OCI-M1 (cell line): ENCODE data around the gene EYS.
"Not testable (repeated sequence)": the region's sequence is repeated elsewhere in the genome, so short reads cannot be mapped to it uniquely, and the experiment has no call there.

Source experiments
- DNase-seq: peaks from one replicate; lab custom pipeline; 2025; lab: John Stamatoyannopoulos, UW

The EYS gene

GRCh38 chr6:63963769-63964315 lies 1743.2 kb downstream of the EYS start:
- DNase-seq, result peak; percentile 20

DNA sequence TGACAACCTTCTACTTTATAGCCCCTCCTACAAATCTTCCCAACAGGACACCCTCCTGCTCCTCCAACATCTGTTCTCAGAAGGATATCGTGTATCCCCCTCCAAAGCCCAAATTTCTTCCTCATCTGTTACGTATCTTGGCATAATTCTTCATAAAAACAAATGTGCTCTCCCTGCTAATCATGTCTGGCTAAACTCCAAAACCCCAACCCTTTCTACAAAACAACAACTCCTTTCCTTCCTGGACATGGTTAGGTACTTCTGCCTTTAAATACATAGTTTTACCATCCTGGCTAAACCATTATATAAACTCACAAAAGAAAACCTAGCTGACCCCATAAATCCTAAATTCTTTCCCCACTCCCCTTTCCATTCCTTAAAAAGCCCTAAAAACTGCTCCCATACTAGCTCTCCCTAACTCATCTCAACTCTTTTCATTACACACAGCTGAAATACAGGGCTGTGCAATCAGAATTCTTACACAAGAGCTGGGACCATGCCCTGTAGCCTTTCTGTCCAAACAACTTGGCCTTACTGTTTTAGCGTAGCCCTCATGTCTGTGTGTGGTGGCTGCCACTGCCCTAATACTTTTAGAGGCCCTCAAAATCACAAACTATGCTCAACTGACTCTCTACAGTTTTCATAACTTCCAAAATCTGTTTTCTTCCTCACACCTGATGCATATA lies 1753.5 kb downstream of the EYS start:
- not testable (repeated sequence) for DNase-seq

GRCh38 chr6:63947792-63948529 lies 1759.1 kb downstream of the EYS start:
- no peak for DNase-seq

- DNase-seq, result no peak
Measured at GRCh38 chr6:63945987-63946386, 1761.0 kb downstream of the EYS start.

GRCh38 chr6:63943826-63944225 lies 1763.2 kb downstream of the EYS start:
- DNase-seq, result no peak

DNA sequence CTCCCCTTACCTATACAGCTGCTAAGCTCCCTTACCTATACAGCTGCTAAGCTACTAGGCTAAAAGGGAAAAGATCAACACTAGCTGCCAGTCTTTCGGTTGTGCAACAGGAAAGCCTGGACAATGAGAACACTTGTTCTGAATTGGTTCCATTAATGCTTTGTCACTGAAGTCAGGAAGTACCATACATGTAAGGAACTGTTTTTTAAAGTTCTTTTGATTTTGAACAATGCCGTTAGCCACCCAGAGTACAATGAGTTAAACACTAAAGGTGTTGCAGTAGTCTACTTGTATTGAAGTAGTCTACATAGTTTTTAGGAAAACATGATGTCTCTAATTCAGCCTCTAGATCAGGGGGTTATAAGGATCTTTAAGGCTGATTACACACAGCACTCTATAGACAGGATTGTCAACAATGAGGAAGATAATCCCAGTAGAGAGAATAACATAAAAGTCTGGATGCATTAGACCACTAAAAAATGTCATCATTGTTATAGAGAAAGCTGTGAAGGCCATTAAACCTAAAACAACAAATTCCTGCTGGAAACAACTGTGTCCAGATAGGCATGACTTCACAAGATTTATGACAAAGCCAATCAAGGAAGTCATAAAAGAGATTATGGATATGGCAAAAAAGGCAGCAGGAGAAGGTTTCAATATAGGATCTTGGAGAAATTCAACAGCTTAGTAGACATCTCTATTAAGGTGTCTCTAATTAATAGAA lies 1765.1 kb downstream of the EYS start:
- DNase-seq, result no peak

DNA sequence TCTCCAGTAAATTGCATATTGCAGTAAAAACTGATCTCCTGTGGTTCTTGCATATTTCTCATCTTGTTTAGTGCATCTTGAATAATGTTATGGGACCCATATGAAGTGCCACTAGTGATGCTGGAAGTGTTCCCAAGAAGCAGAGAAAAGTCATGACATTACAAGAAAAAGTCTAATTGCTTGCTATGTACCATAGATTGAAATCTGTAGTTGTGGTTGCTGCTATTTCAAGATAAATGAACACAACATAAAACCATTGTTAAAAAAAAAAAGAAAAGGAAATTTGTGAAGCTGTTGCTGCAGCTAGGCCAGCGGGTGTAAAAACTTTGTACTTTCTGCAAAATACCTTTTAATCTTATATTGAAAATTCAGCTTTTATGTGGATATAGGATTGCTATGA lies 1767.0 kb downstream of the EYS start:
- DNase-seq, result peak; percentile 68

DNA sequence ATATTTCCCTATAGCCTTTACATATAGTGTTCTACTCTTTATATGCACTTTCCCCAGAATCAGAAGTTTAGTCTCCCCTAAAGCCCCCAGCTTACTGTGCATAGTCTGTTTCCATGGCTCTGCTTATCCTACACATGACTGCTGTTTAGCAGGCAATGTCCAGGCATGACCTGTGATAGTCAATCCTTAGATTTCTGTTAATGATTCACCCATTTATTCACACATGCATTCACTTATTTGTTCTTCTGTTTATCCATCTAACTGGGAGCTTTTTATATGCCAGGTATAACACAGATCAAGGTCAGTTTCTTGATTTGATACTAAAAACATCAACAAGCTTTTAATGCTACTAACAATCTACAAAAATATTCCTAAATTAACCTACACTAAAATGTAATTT lies 1770.6 kb downstream of the EYS start:
- DNase-seq, result no peak

GRCh38 chr6:63935732-63936131 lies 1771.3 kb downstream of the EYS start:
- DNase-seq, result no peak

DNA sequence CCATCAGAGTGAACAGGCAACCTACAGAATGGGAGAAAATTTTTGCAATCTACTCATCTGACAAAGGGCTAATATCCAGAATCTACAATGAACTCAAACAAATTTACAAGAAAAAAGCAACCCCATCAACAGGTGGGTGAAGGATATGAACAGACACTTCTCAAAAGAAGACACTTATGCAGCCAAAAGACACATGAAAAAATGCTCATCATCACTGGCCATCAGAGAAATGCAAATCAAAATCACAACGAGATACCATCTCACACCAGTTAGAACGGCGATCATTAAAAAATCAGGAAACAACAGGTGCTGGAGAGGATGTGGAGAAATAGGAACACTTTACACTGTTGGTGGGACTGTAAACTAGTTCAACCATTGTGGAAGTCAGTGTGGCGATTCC lies 1773.1 kb downstream of the EYS start:
- DNase-seq, result not testable (repeated sequence)

DNA sequence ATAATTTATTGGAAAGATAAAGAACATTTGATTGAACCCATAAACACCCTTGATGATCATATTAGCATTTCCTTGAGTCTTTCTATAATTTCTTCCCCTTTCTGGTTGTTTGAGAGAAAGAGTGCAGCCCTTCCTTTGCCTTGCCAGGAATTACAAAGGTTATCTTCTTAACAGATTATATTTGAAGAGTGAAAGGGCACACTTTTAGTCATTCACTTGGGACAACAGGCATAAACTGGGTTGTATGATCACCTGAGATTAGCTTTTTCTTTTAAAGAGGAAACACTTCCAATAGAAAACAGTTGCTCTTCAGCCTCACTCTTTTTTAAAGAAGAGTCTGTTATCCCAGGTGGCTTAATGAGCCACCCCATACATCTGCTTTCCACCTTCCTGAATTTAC lies 1776.2 kb downstream of the EYS start:
- DNase-seq, result no peak

GRCh38 chr6:63929111-63929510 lies 1777.9 kb downstream of the EYS start:
- DNase-seq, result no peak

GRCh38 chr6:63928613-63929012 lies 1778.4 kb downstream of the EYS start:
- DNase-seq, result no peak

- DNase-seq, result no peak
Measured at GRCh38 chr6:63926950-63927927, 1779.8 kb downstream of the EYS start.

DNA sequence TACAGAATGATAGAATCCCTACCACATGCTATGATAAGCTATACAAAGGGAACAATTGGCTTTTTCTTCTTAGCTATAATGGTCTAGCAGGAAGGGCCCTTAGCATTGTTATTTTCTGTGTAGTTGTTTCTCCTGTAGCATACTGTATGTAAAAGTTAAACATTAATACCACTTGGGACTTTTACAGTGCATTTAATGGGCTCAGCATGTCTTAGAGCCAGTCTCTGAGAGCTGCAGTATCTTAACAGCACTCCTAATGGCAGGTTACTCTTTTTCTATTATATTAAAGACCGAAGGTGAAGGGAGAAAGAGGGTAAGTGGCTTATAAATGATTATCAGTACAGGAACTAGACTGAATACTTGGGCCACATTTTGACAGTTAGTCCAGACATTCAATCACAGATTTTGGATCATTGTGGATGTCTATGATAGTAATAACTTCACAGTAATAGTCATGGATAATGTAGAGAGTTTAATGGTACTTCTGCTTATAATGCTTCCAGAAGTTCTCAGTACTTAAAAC lies 1780.7 kb downstream of the EYS start:
- DNase-seq, result no peak

DNA sequence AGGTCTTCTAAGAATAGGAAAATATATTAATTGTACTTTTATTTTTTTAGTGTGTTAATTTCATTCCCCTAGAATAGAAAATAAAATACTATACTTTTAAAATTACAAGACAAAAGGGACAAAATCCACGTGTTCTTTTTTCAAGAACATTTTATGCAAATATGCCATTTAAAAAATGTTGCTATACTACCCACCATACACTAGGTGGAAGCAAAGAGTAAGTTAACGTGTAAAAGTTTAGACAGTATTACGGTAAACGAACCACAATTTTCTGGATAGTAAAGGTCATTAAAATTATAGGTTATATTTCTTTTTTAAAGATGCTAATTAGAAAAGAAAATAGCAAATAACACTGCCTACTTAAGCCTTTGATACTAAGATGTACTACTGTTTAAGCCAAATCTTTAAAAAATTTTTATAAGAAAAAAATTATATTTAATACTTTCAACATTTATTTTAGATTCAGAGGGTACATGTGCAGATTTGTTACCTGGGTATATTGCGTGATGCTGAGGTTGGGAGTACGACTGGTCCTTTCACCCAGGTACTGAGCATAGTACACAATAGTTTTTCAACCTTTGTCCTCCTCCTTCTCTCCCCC lies 1783.8 kb downstream of the EYS start:
- DNase-seq, result peak; percentile 73

DNA sequence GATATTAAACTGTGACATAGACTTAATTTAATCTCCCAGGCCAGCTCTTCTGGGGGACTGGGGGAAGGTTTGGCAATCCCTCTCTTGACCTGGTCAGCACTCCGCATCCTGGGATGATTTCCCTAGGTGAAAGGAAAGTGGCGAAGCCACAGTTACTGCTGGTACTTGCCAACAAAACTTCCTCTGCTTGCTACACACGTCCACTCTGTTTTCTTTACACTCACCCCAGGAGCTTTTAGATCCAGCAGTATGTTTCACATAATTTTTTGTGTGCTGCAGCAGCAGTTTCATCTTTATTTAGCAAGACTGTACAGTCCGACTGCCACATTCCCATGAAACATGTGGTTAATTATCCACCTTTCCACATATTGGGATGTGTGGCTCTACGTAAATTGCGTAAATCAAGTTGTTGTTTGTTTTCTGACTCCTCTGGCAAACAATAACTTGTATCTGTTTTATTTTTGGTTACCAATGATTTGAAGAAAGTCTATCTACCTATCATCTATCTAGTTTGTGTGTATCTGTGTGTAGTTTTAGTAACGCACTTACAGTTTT lies 1787.4 kb downstream of the EYS start:
- no peak for DNase-seq

DNA sequence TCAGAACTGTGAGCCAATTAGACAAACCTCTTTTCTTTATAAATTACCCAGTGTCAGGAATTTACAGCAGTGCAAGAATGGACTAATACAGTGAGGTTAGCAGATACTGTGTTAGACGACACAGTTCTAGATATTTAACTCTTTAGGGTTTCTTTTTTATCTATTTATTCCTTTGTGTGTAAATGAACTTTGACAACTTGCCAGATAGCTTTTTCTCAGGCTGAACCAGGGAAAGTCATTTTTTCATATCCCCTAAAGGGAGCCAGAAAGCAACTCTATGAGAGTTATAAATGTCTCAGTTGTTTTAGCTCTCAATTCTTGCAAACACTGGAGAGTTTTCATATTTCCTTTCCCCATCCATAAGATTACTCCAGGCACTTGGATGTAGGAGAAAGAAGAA lies 1794.1 kb downstream of the EYS start:
- no peak for DNase-seq

DNA sequence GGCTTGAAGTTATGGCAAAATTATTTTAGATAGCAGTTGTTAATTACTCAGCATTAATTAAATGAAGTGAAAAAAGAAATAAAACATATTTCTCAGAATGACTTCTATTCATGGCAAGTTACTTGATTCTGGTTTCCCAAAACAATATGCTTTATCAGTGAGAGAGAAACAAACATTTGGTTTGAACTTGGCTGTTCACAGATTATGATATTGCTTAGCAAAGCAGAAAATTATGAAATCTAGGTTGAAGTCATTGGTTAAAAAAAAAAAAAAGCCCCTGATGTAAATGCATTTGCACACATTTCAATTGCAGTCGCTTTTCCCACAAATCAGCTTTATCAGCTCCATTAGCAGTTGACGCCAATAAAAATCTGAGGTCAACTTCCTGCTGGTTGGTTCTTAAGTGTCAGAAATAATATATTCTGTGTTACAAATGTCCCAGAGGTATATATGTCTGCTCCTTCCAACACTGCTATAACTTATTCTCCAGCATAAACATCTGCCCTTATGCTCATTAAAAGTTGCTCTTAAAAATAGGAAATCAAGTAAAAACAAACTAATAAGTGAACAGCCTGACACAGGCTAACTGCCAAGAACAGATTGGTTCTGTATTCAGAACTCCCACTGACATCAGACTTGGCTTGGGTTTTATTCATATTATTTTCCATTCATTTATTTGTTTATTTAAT lies 1796.0 kb downstream of the EYS start:
- no peak for DNase-seq

DNA sequence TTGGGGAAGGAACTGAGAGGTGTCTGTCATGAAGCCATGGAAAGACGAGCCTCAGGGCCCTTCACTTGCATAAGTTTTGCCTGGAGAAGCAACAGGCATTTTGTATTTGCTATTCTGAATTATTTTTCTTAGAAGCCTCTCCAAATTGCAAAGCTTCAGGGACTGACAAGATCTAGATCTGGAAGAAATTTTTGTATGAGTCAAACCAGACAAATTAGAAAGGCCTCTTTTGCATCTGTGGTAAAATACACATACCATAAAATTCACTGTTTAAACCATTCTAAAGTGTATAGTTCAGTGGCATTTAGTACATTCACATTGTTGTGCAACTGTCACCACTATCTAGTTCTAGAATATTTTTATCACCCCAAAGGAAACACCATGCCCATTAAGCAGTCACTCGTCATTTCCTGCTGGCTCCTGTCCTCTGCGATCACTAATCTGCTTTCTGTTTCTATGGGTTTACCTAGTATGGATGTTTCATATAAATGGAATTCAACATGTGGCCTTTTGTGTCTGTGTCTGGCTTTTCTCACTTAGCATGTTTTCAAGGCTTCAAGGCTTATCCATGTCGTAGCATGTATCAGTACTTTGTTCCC lies 1802.3 kb downstream of the EYS start:
- DNase-seq, result peak; percentile 21
